SK-N-DZ (cell line): Measurements from ENCODE around the gene TLN1.

ENCODE experiments used
- DNase-seq: peaks from one replicate; pipeline ENCODE4 v3.0.0-alpha.2; 2015; ENCODE audit warnings: low spot score

TLN1 gene

GRCh38 chr9:35664531-35665470, 67.2 kb downstream of the TLN1 start, which contains the start of gene ARHGEF39:
ARHGEF39 (minus strand) TSS chr9:35665195; CDS start chr9:35665169, 26 bp downstream.
- peak; percentile 82 for DNase-seq

GRCh38 chr9:35662437-35662836, 69.6 kb downstream of the TLN1 start:
- DNase-seq: no peak

- no peak for DNase-seq
Measured at GRCh38 chr9:35661756-35662350, 70.1 kb downstream of the TLN1 start.

- DNase-seq: no peak
Measured at GRCh38 chr9:35660966-35661415, 71.0 kb downstream of the TLN1 start.

GRCh38 chr9:35659340-35659739, 72.7 kb downstream of the TLN1 start:
- no peak for DNase-seq

- DNase-seq: peak; percentile 40
Measured at GRCh38 chr9:35658968-35659220, 73.1 kb downstream of the TLN1 start.

GRCh38 chr9:35658137-35658967, 73.6 kb downstream of the TLN1 start, which contains the start of gene CCDC107:
CCDC107 (plus strand) TSS chr9:35658292; CDS start chr9:35658380, 88 bp downstream.
- peak; percentile 90 for DNase-seq

GRCh38 chr9:35657546-35658136, 74.4 kb downstream of the TLN1 start, which contains the start of gene RMRP:
RMRP (minus strand) TSS chr9:35658019.
- peak; percentile 100 for DNase-seq

GRCh38 chr9:35656831-35657545, 75.0 kb downstream of the TLN1 start:
- no peak for DNase-seq

- DNase-seq: no peak
Measured at GRCh38 chr9:35656348-35656747, 75.6 kb downstream of the TLN1 start.

- DNase-seq: no peak
Measured at GRCh38 chr9:35653611-35654010, 78.4 kb downstream of the TLN1 start.

GRCh38 chr9:35652829-35653209, 79.2 kb downstream of the TLN1 start:
- DNase-seq: no peak

- no peak for DNase-seq
Measured at GRCh38 chr9:35651956-35652828, 79.8 kb downstream of the TLN1 start.

- no peak for DNase-seq
Measured at GRCh38 chr9:35650341-35651158, 81.4 kb downstream of the TLN1 start, which contains the start of gene SIT1. SIT1 (minus strand) TSS chr9:35650931; CDS start chr9:35650853, 78 bp downstream.

GRCh38 chr9:35649431-35650340, 82.3 kb downstream of the TLN1 start:
- no peak for DNase-seq
